HG02970 (cell line): ENCODE results near the gene TSR1.

Experiments used
- ATAC-seq: cut with Tn5 transposase; IDR thresholded peaks from one replicate; pipeline ENCODE4 v1.9.1; 2021; ENCODE audit warnings: mild to moderate bottlenecking, moderate library complexity, moderate number of reproducible peaks; ENCODE audit not compliant: unreplicated experiment, low FRiP score

Gene TSR1

GRCh38 chr17:2369551-2370210, 33.4 kb upstream of the TSR1 start:
- ATAC-seq, result no peak

GRCh38 chr17:2369039-2369438, 32.8 kb upstream of the TSR1 start:
- no peak for ATAC-seq

GRCh38 chr17:2368359-2368758, 32.1 kb upstream of the TSR1 start:
- ATAC-seq, result no peak

DNA sequence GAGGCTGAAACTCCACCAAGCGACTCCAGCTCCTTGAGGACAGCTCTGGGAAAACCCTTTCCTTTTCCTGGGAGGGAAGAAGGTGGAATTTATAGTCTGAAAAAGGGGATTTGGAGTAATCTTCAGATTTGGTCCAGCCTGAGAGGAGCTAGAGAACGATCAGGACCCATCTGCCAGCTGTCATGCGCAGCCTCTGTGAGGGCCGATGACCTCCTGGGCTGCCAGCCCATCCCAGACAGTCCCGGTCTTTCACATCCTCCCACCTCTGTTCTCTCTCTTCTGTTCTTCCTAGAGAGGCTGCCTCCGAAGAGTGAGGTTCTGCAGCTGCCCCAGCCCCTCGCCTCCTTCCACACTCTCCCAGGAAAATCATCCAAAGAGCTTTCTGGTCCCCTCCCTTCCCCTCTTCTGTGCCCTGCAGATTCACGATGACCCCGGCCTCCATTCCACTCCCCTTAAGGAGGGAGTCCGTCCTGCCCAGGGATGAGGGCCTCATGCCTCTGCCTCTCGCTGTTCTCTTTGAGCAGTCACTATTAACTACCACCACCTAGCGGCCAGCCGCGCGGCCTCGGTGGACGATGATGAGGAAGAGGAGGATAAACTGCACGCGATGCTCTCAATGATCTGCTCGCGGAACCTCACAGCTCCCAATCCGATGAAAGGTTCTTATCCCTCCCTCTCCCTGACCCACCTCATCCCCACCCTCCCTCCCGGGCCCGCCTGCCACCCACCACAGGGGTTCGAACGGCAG, 30.7 kb upstream of the TSR1 start:
- ATAC-seq, result no peak

- no peak for ATAC-seq
Measured at GRCh38 chr17:2365132-2365531, 28.9 kb upstream of the TSR1 start.

GRCh38 chr17:2364763-2365116, 28.5 kb upstream of the TSR1 start:
- ATAC-seq, result no peak

DNA sequence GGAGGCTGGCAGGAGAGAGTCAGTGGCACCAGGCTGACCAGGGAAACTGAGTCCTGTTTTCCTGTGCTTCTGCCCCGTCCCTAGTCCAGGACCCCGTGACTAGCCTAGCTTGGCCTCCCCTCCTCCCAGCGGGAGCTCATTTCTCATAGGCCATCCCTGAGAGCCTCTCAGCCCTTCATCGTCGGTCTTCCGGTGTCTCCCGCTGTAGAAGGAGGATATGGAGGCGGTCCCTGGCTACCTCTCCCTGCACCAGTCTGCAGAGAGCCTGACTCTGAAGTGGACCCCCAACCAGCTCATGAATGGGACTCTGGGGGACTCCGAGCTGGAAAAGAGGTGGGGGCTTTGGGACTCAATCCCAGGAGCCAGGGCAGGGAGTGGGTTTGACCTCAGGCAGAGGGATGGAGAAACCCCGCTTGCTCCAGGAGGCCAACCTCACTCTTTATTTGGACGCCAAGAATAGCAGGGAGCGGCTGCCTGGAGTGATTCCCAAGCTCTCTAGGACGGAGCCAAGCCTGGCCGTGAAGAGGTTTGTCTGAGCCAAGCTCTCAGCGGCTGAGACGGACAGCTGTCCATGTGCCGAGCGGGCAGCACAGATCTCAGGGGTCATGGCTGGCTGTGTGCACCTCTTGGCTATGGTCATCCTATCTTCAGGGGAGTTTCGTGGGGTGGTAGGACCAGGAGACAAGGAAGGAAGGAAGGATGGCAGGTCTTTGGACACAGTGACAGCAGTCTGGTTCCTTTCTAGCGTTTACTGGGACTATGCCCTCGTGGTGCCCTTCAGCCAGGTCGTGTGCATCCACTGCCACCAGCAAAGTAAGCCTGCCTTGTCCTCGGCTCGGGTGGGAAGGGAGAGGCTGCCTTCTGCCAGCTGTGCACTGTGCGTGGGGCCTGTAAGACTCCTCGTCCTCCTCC, 27.9 kb upstream of the TSR1 start:
- ATAC-seq, result no peak

DNA sequence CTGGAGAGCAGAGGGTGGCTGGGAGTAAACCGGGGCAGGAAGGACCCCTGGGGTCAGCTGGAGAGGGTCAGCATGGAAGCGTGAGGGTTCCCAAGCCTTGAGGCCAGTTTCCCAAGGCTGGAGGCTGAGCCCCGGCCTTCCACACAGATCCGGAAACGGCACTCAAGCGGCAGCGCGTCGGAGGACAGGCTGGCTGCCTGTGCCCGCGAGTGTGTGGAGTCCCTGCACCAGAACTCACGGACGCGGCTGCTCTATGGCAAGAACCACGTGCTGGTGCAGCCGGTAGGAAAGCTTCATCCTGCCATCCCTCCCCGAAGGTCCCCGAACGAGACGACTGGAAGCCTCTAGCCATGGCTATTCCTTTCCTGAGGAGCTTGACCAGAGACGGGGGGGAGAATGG, 27.1 kb upstream of the TSR1 start:
- ATAC-seq, result no peak

- ATAC-seq, result no peak
Measured at GRCh38 chr17:2362881-2363280, 26.6 kb upstream of the TSR1 start.

DNA sequence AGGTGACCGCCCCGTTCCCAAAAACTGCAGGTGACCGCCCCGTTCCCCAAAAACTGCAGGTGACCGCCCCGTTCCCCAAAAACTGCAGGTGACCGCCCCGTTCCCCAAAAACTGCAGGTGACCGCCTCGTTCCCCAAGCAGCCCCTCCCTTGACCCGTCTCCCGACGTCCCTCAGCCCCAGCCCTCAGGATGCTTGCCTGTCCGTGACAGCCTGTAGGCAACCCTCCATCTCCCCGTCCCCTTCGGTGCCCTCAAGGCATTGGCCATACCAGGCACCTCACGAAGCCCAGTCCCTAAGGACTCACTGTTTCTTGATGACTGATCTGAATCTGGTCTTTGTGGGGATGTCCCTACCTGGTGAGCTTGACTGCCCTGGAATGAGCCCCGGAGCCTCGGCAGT, 26.2 kb upstream of the TSR1 start:
- no peak for ATAC-seq

GRCh38 chr17:2362016-2362415, 25.8 kb upstream of the TSR1 start:
- ATAC-seq, result no peak

DNA sequence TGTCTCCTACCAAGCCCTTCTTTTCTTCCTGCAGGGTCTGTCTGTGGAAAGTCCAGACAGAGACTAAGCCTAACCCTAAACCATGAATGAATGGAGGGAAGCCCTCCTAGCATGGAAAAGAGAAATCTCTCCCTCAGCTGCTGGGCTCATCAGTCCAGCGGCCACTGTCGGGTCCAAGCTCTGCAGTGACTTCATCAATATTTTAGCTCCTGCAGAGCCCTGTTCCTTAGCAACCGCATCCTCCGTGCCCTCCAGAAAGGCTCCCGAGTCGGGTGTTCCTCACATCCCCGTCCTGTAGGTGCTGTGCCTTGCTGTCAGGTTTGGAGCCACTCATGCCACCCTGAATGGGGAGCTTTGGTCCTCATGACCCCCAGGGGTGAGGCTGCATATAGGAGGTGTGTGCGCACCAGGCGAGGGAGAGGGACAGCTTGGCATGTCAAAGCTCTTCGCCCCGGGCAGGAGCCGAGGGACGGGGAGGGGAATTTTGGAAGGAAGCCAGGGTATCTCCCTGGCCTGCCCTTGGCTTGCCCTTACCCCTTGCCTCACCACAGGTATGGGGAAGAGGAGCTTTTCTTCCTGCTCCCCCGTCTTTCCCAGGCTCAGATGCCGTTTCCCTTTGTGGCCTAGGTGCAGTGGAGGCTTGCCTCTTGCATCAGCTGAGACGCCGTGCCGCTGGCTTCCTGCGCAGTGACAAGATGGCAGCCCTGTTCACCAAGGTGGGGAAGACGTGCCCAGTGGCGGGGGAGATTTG, 24.9 kb upstream of the TSR1 start:
- no peak for ATAC-seq

DNA sequence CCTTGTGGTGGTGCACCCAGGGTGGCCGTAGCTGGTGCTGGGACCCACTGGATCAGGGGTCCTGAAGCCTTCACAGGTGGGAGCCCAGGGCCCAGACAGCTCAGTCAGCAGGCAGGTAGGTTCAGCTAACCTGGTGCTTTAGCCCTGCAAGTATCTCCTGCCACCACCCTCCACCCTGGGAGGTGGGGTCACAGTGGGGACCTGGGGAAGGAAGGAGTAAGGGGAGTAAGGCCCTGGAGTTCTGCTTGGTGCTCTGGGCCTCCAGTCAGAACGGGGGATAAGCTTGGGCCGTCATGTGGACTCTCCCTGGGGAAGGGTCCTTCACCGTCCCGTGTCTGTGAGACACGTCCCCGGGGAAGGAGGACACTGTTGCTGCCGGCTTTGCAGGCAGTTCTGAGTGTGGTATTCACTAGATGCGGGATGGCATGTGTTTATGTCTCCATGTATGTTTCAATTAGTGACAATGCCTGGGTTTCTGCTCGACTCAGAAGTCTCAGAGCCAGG, 21.7 kb upstream of the TSR1 start:
- ATAC-seq, result no peak

DNA sequence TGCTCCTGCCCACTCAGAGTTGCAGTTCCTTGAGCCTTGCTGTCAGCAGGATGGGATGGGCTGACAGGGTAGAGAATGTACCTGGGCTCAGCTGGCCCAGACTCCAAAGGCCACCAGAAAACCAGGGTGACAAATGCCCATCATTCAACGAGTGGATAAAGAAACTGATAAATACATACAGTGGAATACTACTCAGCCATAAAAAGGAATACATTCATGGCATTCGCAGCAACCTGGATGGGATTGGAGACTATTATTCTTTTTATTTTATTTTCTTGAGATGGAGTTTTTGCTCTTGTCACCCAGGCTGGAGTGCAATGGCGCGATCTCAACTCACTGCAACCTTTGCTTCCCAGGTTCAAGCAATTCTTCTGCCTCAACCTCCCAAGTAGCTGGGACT, 21.0 kb upstream of the TSR1 start:
- no peak for ATAC-seq

GRCh38 chr17:2354311-2354710, 18.1 kb upstream of the TSR1 start:
- ATAC-seq, result no peak

GRCh38 chr17:2351269-2351668, 15.0 kb upstream of the TSR1 start:
- ATAC-seq, result no peak

DNA sequence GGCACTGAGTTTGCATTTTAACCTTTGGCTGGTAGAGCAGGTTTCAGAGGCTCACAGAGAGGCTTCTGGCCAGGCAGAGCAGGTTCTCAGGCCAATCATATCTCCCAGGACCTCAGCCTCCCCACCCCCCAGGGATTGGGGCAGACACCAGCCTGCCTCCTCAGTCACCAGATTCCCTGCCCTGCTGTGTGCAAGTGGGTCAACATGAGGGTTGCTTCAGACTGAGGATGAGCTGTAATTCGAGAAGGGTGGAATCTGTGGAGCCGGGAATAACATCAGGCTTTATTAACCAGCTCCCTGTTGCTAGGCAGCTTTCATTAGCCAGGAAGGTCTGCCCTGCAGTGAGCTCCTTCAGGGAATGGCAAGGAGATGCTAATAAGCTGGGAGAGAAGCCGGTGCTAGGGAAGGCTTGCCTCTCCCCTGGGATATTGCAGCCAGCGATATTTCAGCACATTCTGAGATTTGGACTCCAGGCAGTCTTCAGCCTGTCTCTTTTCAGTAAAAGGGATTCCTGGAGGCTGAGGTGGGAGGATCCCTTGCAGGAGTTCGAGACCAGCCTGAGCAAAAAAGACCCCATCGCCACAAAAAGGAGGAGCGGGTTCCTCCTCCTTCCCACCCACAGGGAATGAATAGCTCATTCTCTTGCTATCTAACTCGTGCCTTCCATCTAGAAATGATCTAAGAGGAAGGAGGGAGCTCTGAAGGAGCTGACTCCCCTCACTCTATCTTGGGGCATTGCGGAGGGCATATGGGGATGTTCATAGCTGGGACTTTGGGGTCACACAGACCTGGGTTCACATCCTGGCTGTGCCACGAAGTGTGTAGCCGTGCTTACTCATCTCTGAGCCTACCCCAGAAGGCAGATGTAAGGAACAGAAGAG, 11.8 kb upstream of the TSR1 start:
- no peak for ATAC-seq

DNA sequence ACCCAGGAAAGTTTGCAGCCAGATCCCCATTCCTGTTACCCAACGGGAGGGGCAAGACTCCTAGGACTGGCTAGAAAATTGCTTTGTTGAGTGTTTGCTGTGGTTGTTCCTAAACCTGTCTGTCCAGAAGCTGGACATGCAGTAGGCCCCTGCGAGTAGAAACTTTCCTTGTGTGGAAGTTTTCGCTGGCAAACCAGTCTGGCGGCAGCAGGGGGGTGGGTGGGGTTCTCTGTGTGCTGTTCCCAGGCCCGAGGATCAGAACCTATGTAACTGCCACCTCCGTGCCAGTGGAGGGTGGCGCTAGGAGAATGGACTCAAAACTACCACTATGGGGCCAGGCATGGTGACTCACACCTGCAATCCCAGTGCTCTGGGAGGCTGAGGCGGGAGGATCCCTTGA, 10.2 kb upstream of the TSR1 start:
- ATAC-seq, result no peak

DNA sequence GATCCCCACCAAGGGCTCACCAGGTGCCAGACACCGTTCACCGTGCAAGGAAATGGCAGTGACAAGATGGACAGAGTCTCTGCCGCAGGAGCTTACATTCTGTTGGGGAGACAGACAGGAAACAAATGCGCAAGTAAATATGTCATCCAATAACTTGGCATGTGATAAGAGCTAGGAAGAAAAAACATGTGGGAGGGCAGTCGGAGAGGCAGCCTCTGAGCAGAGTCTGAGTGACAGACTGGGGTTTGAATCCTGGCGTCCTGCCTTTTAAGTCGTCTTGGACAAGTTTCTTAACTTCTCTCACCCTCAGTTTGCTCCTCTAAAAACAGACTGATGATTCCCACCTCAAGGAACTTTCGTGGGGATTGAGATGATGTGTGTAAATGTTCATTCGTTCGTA, 8.3 kb upstream of the TSR1 start:
- ATAC-seq, result no peak

GRCh38 chr17:2343421-2343820, 7.2 kb upstream of the TSR1 start:
- no peak for ATAC-seq
